GM19452 (cell line): Measurements from ENCODE around the gene SLC22A14.
"Not testable (repeated sequence)": the region's sequence is repeated elsewhere in the genome, so short reads cannot be mapped to it uniquely, and the experiment has no call there.

Experiments used
- ATAC-seq: cut with Tn5 transposase; IDR thresholded peaks from one replicate; pipeline ENCODE4 v1.9.1; 2021; ENCODE audit not compliant: unreplicated experiment

SLC22A14 gene

DNA sequence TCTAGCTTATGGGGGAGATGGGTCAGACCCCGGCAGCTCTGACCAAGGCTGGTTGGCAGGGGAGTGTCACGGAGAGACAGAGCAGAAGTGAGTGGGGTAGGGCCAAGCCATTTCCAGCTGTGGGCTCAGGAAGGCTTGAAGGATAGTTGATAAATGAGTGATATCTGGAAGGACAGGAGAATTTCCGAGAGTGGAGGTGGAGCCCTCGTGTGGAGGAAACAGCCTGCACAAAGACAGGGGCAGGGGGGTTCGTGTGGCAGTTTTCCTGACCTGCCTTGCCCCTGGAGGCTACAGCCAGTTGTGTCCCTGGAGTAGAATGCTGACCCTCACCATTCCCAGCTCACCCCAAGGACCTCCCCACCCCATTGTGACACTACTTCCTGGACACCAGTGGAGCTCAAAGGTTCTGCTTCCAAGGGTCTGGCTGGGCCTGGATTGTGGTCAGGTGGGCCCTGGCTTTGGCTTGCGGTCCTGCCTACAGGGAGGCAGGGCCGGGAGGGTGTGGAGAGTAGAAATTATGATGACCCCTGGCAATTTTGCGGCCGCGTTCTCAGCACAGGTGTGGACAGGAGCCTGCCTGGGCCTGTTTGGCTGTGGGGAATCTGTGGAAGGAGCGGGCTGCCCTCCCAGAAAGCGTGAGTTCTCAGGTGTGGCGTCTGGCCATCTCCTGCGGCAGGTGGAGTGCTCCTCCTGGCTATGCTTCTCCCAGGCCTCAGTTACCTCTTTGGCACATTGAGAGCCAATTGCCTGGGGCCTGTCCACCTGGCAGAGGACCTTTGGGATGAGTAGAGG lies at the start of gene SLC22A14:
TSS of gene SLC22A14 (plus strand) at position 400 of the 792 bp plus-strand sequence. CDS start 23,733 bp downstream, outside the sequence.
- ATAC-seq, result no peak

DNA sequence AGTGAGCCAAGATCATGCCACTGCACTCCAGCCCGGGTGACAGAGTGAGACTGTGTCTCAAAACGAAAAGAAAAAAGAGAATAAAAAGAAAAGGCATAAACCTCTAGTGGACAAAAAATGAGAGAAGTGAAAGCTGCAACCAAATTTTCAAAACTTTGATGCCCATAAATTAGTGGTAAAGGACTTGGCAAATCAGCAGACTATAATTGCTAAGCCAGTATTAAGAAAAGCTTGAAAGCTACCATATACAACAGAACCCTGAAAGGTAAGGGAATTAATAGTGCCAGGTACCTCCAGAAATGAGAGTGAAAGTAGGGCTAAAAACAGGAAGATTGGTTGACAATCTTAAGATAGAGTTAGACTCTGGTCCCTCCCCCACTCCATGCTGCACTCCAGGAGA lies 49.4 kb upstream of the SLC22A14 start:
- ATAC-seq, result no peak

- ATAC-seq, result no peak
Measured at GRCh38 chr3:38235466-38235865, 46.6 kb upstream of the SLC22A14 start.

DNA sequence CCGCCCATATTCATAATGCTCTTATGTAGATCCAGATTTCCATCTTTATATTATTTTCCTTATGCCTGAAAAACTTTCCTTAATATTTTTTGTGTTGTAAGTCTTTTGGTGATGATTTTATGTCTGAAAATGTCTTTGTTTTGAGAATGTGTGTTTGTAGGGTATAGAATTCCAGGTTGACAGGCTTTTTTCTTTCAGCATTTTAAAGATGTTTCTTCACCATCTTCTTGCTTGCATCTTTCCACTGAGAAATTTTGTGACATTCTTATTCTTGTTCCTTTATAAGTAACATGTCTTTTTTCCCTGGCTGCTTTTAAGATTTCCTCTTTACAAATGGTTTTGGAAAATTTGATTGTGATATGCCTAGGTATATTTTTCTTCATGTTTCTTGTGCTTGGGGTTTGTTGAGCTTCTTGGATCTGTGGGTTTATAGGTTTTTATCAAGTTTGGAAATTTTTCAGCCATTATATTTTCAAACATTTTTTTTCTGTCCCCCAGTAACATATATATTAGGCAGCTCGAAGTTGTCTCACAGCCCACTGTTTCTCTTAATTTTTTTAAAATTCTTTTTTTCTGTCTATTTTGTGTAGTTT lies 43.6 kb upstream of the SLC22A14 start:
- no peak for ATAC-seq

GRCh38 chr3:38242812-38243211 lies 39.3 kb upstream of the SLC22A14 start:
- not testable (repeated sequence) for ATAC-seq

- no peak for ATAC-seq
Measured at GRCh38 chr3:38245930-38246329, 36.2 kb upstream of the SLC22A14 start.

DNA sequence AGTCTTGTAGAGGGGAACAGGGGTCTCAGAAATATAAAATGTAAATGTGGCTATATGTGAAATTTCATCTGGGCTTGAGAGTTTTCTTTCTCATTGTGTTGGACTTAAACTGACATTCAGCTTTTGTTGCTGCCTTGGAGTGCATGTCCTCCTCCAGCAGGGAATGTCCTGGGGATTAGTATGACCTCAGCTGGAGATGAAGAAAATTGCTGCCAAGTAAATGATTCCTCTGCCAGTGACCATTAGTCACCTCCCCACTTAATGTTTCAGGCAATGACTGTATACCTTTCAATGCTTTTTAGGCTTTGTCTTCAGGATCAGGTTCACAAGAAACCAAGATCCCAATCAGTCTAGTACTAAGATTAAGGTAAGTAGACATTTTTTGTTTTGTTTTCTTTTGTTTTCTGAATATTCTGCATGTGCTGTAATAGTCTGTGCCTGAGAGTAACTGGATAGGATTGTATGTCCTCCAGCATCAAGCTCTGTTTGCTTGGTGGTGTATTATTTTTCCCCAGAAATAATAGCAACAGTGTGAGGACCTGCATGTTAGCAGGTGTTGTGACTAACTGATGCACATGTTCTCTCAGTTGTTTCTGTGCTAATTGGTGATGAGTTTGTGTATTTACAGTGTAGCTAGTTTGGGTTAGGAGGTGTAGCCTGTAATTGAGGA lies 34.6 kb upstream of the SLC22A14 start:
- ATAC-seq, result no peak

DNA sequence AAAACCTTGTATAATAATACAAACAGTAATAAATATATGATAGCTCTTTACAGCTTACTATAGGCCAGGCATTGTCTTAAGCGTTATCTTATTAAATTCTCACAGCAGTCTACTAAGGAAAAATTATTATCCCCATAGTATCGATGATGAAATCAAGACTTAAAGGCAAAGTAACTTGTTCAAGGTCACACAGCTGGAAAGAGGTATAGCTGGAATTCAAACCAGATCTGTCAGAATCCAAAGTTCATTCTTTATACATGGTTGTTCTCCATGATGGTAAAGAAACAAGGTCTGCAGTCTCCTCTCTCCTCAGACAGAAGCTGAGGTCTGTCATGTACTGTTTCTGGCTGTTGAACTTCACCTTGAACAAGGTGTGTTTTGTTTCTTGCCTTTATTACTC lies 31.9 kb upstream of the SLC22A14 start:
- ATAC-seq, result no peak

- ATAC-seq, result no peak
Measured at GRCh38 chr3:38251197-38251596, 30.9 kb upstream of the SLC22A14 start.

GRCh38 chr3:38253704-38254103 lies 28.4 kb upstream of the SLC22A14 start:
- ATAC-seq, result no peak

- ATAC-seq, result no peak
Measured at GRCh38 chr3:38254872-38255271, 27.2 kb upstream of the SLC22A14 start.

DNA sequence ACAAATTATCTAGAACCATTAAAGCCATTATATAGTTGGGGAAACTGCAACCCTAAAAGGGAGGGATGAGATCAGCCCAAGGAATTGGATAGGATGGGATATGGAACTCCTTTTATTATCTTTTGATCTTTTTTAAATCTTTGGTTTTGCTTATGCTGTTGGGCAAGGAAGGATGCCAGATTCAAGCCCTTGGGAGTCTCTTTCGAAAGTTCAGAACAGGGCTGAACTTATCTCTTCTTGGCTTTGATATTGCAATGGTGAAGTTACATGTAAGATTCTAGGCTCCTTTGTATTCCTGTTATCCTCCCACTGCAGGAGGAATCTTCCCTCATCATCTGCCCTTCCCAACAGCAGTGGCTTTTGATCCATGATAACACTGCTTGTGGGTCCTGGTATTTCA lies 26.5 kb upstream of the SLC22A14 start:
- no peak for ATAC-seq

DNA sequence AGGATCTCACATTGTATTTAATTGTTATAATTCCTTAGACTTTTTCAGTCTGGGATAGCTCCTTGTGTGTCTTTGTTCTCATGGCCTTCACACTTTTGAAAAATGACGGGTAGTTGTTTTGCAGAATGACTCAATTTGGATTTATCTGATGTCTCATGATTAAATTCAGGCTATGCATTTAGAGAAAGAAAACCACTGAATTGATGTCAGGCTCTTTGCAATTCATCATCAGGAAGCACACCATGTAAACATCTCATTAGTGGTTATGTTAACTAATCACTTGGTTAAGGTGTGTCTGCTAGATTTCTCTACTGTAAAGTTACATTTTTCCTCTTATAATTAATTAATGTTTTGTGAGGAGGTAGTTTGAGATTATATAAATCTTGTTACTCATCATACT lies 24.5 kb upstream of the SLC22A14 start:
- no peak for ATAC-seq

GRCh38 chr3:38260474-38260873 lies 21.6 kb upstream of the SLC22A14 start:
- no peak for ATAC-seq

DNA sequence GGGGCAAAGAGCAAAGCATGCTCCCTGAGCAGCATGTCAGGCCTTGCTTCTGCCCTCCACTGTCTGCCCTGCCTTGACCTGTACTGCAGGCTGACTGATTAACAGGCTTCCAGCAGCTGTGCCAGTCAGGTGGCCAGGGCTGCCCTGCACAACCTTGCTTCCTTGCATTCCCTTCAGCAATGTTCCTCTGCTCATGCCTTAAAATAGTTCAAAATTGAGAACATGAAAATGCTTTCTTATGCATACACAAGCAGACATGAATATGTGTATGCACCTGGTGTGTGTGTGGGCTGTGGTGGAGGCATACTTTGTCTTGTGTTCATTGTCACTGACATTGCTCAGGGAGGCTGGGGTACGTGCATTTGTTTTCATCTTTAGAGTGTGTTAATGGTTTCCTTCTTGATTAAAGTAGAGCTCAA lies 17.7 kb upstream of the SLC22A14 start:
- no peak for ATAC-seq

- ATAC-seq, result no peak
Measured at GRCh38 chr3:38264779-38265178, 17.3 kb upstream of the SLC22A14 start.

GRCh38 chr3:38265604-38266307 lies 16.3 kb upstream of the SLC22A14 start, which contains the start of gene SLC22A13:
SLC22A13 (plus strand) TSS chr3:38265812; CDS start chr3:38265861, 49 bp downstream.
- ATAC-seq, result no peak

DNA sequence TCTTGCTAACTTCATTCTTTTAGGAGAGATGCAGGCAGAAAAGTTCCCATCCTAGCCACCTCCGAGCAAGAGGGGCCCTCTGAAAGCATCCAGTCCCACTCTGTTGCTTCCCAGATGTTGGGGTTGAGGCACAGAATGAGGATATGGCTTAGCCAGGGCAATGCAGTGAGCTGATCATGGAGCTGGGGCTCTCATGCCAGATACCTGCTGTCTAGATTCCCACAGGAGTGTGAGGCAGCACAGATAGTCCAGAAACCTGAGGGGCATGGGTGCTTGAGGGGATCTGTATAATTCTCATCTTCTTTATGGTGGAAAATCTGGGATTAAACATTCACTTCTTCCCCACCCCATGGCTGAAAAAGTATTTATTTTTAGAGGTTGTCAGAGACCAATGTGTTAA lies 15.3 kb upstream of the SLC22A14 start:
- ATAC-seq, result no peak

DNA sequence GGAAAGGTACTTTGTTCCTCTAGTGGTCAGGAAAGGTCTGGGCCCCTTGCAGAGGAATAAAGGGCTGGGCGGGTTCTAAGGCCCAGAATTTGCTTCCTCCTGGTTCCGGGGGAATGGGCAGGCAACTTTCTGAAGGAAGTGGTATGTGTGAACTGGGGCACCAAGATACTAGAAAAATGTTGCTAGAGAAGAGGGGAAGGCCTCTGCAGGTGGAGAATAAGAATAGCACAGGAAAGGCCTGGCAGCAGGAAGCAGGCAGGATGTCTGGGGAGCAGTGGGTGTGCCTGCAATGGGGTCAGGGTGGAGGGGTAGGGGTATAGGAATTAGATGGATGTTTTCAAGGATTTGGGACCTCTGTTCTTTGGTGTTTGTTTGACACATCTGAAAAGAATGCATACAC lies 14.4 kb upstream of the SLC22A14 start:
- no peak for ATAC-seq

DNA sequence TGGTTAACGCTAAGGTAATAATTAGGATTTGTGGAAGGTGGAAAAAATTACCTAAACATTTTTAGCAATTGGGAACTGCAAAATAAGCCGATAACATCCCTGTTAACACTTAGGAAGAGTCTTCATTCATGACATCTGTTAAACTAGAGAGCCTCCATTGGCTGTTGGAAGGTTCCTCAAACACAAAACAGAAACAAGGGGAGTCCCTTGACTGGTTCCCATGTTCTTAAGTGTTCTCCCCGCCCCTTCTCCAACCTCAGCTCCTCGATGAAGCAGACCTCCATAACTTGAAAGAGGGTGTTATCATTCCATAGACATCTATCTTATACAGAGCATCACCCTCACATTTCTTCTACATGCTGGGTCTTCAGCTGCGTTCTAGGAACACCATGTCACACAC lies 14.0 kb upstream of the SLC22A14 start:
- ATAC-seq, result no peak

DNA sequence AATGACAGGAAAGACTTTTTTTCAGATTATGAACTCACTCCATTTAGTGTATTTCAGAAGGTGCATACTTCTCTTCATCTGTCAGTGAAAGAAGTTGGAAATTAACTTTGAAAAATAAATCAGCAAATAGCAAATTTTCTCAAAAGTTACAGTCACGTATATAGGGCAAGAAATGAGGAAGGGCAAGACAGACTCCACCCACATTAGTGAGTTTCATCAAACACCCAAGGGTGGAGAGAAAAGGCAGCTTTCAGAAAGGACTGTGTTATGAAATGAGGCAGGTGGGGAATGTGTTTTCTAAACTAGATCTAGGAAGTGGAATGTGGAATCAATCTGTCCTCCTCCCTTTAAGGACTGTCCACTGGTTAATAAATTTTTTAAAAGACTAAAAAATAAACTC lies 13.6 kb upstream of the SLC22A14 start:
- ATAC-seq, result no peak
